ENCODE results near the gene PDE11A. TPM values are rescaled to one million over a fixed set of nuclear protein-coding genes. Genes with fewer than 3 reads are reported as not detected.

The PDE11A gene
- total RNA-seq, 2 experiments from 2014 or later: not detected

DNA sequence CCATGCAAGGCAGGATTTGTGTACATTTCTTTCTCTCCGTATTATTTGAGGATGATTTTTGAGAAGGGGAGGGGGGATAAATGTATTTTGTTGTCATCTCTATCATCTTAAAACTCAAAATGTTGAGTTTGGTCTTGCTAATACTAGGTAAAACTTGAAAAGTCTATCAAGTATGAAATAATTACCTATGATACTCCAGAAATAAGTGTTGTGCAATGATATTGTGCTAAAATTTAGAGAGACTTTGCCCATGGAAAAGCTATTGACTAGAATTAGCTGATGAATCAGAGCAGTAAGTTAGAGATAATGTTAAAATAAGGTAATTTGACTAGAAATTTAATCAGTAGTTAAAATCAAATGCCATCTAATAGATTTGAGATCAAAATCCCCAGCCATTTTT lies 356.1 kb downstream of the PDE11A start:
- Mint-ChIP-seq H3K9me3 (no peaks in the 10 kb centered on the region), H3K4me3 (no peak overlapping the region), H3K4me1 (ENCODE audit: low read depth) (no peaks in the 10 kb centered on the region), H3K27me3 (peaks cover 2% of the 10 kb centered on the region), H3K27ac (no peak overlapping the region), H3K36me3 (no peaks in the 10 kb centered on the region)
- intact Hi-C loops (cut with micrococcal nuclease): no loop called here
- ChIA-PET CTCF (interaction anchor here (2.0 kb wide), 1 partner anchor 8 kb away, joined by 4 read pairs; no protein-coding TSS in a partner anchor), POLR2A (no interaction called here)
- DNase-seq: no peak

- Mint-ChIP-seq H3K4me3 (no peak overlapping the region), H3K36me3 (no peaks in the 10 kb centered on the region), H3K4me1 (ENCODE audit: low read depth) (no peaks in the 10 kb centered on the region), H3K27me3 (peaks cover 2% of the 10 kb centered on the region), H3K27ac (no peak overlapping the region), H3K9me3 (no peaks in the 10 kb centered on the region)
- intact Hi-C loops (cut with micrococcal nuclease): no loop called here
- ChIA-PET POLR2A (no interaction called here), CTCF (interaction anchor here (2.0 kb wide), 1 partner anchor 9 kb away, joined by 4 read pairs; no protein-coding TSS in a partner anchor)
- no peak for DNase-seq
Measured at GRCh38 chr2:177715771-177716170, 356.8 kb downstream of the PDE11A start.

DNA sequence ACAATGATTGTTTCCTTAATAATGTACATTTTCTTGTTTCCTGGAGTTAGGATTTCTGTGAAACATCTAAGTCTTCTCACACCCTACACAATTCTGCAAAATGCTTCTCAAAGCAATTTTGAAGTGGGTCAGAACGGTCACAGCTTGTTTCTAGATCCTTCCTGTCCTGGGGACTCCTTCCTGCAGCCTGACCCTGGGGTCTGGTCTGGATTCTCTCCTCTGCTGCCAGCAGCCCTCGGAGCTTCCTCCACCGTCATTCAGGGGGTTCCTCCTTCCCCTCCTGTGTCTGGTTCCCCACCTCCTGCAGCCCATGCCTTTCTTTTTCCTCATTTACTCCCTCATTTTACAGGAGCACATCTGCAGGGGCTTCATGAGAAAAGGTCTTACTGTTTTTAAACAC lies 357.9 kb downstream of the PDE11A start:
- intact Hi-C loops (cut with micrococcal nuclease): no loop called here
- H3K4me1 Mint-ChIP-seq (ENCODE audit: low read depth): no peaks in the 10 kb centered on the region
- no peaks in the 10 kb centered on the region for H3K36me3 Mint-ChIP-seq
- H3K27ac Mint-ChIP-seq: no peak overlapping the region
- no peak overlapping the region for H3K4me3 Mint-ChIP-seq
- ChIA-PET POLR2A (no interaction called here), CTCF (no interaction called here)
- H3K27me3 Mint-ChIP-seq: peaks cover 2% of the 10 kb centered on the region
- no peaks in the 10 kb centered on the region for H3K9me3 Mint-ChIP-seq
- no peak for DNase-seq

GRCh38 chr2:177712462-177712861 lies 360.1 kb downstream of the PDE11A start:
- H3K27ac Mint-ChIP-seq: no peak overlapping the region
- no peaks in the 10 kb centered on the region for H3K36me3 Mint-ChIP-seq
- POLR2A ChIA-PET: no interaction called here
- peaks cover 2% of the 10 kb centered on the region for H3K27me3 Mint-ChIP-seq
- no peaks in the 10 kb centered on the region for H3K4me1 Mint-ChIP-seq (ENCODE audit: low read depth)
- CTCF ChIA-PET: no interaction called here
- no peak for DNase-seq
- no peaks in the 10 kb centered on the region for H3K9me3 Mint-ChIP-seq
- intact Hi-C loops (cut with micrococcal nuclease): no loop called here
- no peak overlapping the region for H3K4me3 Mint-ChIP-seq

GRCh38 chr2:177711483-177712265 lies 360.9 kb downstream of the PDE11A start:
- no peaks in the 10 kb centered on the region for H3K9me3 Mint-ChIP-seq
- intact Hi-C loops (cut with micrococcal nuclease): no loop called here
- ChIA-PET CTCF (no interaction called here), POLR2A (no interaction called here)
- no peaks in the 10 kb centered on the region for H3K36me3 Mint-ChIP-seq
- no peak overlapping the region for H3K4me3 Mint-ChIP-seq
- H3K4me1 Mint-ChIP-seq (ENCODE audit: low read depth): no peaks in the 10 kb centered on the region
- H3K27ac Mint-ChIP-seq: no peak overlapping the region
- DNase-seq: no peak
- H3K27me3 Mint-ChIP-seq: peaks cover 2% of the 10 kb centered on the region

GRCh38 chr2:177710889-177711288 lies 361.7 kb downstream of the PDE11A start:
- intact Hi-C loops (cut with micrococcal nuclease): no loop called here
- no peaks in the 10 kb centered on the region for H3K36me3 Mint-ChIP-seq
- no peak overlapping the region for H3K4me3 Mint-ChIP-seq
- ChIA-PET CTCF (no interaction called here), POLR2A (no interaction called here)
- no peaks in the 10 kb centered on the region for H3K4me1 Mint-ChIP-seq (ENCODE audit: low read depth)
- H3K27me3 Mint-ChIP-seq: no peaks in the 10 kb centered on the region
- no peak overlapping the region for H3K27ac Mint-ChIP-seq
- no peaks in the 10 kb centered on the region for H3K9me3 Mint-ChIP-seq
- no peak for DNase-seq

- H3K4me1 Mint-ChIP-seq (ENCODE audit: low read depth): no peaks in the 10 kb centered on the region
- H3K36me3 Mint-ChIP-seq: no peaks in the 10 kb centered on the region
- intact Hi-C loops (cut with micrococcal nuclease): no loop called here
- H3K9me3 Mint-ChIP-seq: no peaks in the 10 kb centered on the region
- DNase-seq: no peak
- no peak overlapping the region for H3K4me3 Mint-ChIP-seq
- ChIA-PET POLR2A (no interaction called here), CTCF (no interaction called here)
- peaks cover 3% of the 10 kb centered on the region for H3K27me3 Mint-ChIP-seq
- no peak overlapping the region for H3K27ac Mint-ChIP-seq
Measured at GRCh38 chr2:177709986-177710401, 362.6 kb downstream of the PDE11A start.

DNA sequence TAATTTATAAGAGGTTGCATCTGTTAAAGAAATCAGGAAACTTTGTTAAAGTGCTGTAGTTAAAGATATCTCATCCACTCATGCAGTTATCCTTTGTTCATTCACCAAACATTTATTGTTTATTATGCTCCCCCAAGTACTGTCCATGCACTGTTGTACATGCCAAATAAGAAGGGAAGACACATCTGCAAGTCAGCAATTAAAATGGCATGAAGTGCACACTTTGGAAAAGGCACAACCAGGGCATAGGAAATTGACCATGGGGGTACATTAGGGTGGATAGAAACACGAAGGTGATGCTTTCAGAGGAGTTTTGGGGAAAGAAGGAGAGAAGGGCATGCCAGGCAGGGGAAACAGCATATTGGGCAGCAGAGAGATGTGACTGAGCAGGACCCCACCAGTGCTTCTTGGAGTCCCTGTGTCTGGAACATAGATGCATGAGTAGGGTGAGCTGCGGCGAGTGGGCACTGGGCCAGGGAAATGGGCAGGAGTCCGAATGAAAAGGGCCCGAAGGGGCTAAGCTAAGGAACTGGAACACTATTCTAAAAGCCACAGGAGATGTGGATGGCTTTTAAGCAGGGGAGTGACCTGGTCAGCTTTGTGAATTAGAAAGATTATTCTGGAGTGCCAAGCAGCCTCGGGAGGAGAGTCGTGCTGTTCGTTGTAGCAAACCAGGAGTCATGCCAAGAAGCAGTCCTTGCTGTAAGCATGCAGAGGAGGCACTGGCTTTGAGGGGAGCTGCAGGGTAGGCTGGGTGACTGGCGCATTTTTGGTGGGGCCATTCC lies 363.7 kb downstream of the PDE11A start:
- intact Hi-C loops (cut with micrococcal nuclease): no loop called here
- ChIA-PET POLR2A (no interaction called here), CTCF (interaction anchor here (0.9 kb wide), 1 partner anchor 16 kb away, joined by 3 read pairs; no protein-coding TSS in a partner anchor)
- Mint-ChIP-seq H3K27ac (no peak overlapping the region), H3K9me3 (no peaks in the 10 kb centered on the region), H3K27me3 (peaks cover 3% of the 10 kb centered on the region), H3K4me3 (no peak overlapping the region), H3K36me3 (no peaks in the 10 kb centered on the region), H3K4me1 (ENCODE audit: low read depth) (no peaks in the 10 kb centered on the region)
- DNase-seq: no peak

GRCh38 chr2:177708106-177708505 lies 364.5 kb downstream of the PDE11A start:
- no peaks in the 10 kb centered on the region for H3K4me1 Mint-ChIP-seq (ENCODE audit: low read depth)
- H3K36me3 Mint-ChIP-seq: no peaks in the 10 kb centered on the region
- CTCF ChIA-PET: interaction anchor here (1.4 kb wide), 1 partner anchor 15 kb away, joined by 3 read pairs; no protein-coding TSS in a partner anchor
- H3K27ac Mint-ChIP-seq: no peak overlapping the region
- POLR2A ChIA-PET: no interaction called here
- no peaks in the 10 kb centered on the region for H3K9me3 Mint-ChIP-seq
- peaks cover 3% of the 10 kb centered on the region for H3K27me3 Mint-ChIP-seq
- intact Hi-C loops (cut with micrococcal nuclease): no loop called here
- no peak overlapping the region for H3K4me3 Mint-ChIP-seq
- no peak for DNase-seq

DNA sequence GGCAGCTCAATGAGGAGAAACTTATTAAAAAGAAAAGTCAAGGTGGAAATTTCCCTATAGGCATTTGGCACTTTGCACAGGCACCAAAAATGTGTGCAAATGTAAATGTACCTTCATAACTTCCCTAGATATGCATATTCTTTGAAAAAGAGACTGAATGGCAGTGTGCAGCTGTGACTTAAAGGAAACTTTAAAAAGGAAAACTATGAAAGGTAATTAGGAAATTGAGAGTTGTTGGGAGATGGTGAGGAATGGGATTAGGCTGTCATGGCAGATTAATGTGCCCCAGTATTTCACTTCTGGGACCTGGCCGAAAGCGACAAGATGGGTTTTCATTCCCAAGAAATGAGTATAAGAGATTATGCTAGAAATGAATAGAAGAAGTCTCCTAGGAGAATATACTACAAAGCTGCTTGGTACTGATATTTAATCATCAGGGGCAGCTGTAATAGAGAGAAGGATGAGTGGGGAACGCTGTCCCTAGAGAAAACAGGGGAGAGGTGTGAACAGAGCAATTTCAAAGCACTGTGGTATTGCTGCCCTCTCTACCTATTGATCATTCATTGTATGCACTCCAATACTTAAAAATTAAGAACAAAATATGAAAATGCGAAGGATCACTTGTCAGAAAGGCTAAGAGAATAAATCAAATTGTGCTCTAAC lies 366.9 kb downstream of the PDE11A start:
- H3K9me3 Mint-ChIP-seq: no peaks in the 10 kb centered on the region
- intact Hi-C loops (cut with micrococcal nuclease): no loop called here
- H3K27ac Mint-ChIP-seq: no peak overlapping the region
- H3K27me3 Mint-ChIP-seq: peaks cover 3% of the 10 kb centered on the region
- H3K4me3 Mint-ChIP-seq: no peak overlapping the region
- ChIA-PET CTCF (no interaction called here), POLR2A (no interaction called here)
- DNase-seq: no peak
- no peaks in the 10 kb centered on the region for H3K36me3 Mint-ChIP-seq
- no peaks in the 10 kb centered on the region for H3K4me1 Mint-ChIP-seq (ENCODE audit: low read depth)

- POLR2A ChIA-PET: no interaction called here
- intact Hi-C loops (cut with micrococcal nuclease): no loop called here
- no peak overlapping the region for H3K27ac Mint-ChIP-seq
- CTCF ChIA-PET: no interaction called here
- H3K36me3 Mint-ChIP-seq: no peaks in the 10 kb centered on the region
- H3K9me3 Mint-ChIP-seq: no peaks in the 10 kb centered on the region
- no peak for DNase-seq
- no peaks in the 10 kb centered on the region for H3K4me1 Mint-ChIP-seq (ENCODE audit: low read depth)
- peaks cover 3% of the 10 kb centered on the region for H3K27me3 Mint-ChIP-seq
- no peak overlapping the region for H3K4me3 Mint-ChIP-seq
Measured at GRCh38 chr2:177703159-177703558, 369.4 kb downstream of the PDE11A start.

- Mint-ChIP-seq H3K4me3 (no peak overlapping the region), H3K36me3 (no peaks in the 10 kb centered on the region), H3K9me3 (no peaks in the 10 kb centered on the region), H3K27me3 (peaks cover 8% of the 10 kb centered on the region), H3K4me1 (ENCODE audit: low read depth) (no peaks in the 10 kb centered on the region), H3K27ac (no peak overlapping the region)
- ChIA-PET CTCF (no interaction called here), POLR2A (no interaction called here)
- intact Hi-C loops (cut with micrococcal nuclease): no loop called here
- DNase-seq: no peak
Measured at GRCh38 chr2:177698281-177698680, 374.3 kb downstream of the PDE11A start.
